TTC549 (cell line): ENCODE data around the gene ABHD14A.

Experiments used
- FAIRE-seq: peaks from 2 replicates; lab custom pipeline; 2012; peaks lifted over from hg19 to GRCh38; lab: Jason Lieb, UNC

ABHD14A gene

GRCh38 chr3:51941463-51941797, 33.4 kb upstream of the ABHD14A start:
- FAIRE-seq: no peak

- peak; percentile 98 for FAIRE-seq
These were observed 32.9 kb upstream of the ABHD14A start, which contains the start of the genes PARP3 and RRP9 for GRCh38 chr3:51941798-51942602. Gene PARP3 (plus strand): TSS chr3:51942363. CDS start chr3:51943356, 993 bp downstream. Gene RRP9 (minus strand): TSS chr3:51941904. CDS start chr3:51941867, 37 bp downstream.

- no peak for FAIRE-seq
These were observed 32.0 kb upstream of the ABHD14A start for GRCh38 chr3:51942603-51943450.

GRCh38 chr3:51943451-51944391, 31.1 kb upstream of the ABHD14A start:
- no peak for FAIRE-seq

GRCh38 chr3:51944451-51945021, 30.3 kb upstream of the ABHD14A start:
- FAIRE-seq: no peak

GRCh38 chr3:51945031-51945840, 29.6 kb upstream of the ABHD14A start:
- no peak for FAIRE-seq

GRCh38 chr3:51945926-51946705, 28.7 kb upstream of the ABHD14A start:
- no peak for FAIRE-seq

GRCh38 chr3:51946796-51947195, 28.1 kb upstream of the ABHD14A start:
- no peak for FAIRE-seq

GRCh38 chr3:51947215-51947900, 27.5 kb upstream of the ABHD14A start:
- no peak for FAIRE-seq

GRCh38 chr3:51948016-51948580, 26.8 kb upstream of the ABHD14A start:
- no peak for FAIRE-seq

GRCh38 chr3:51949121-51949520, 25.7 kb upstream of the ABHD14A start:
- FAIRE-seq: no peak

- no peak for FAIRE-seq
These were observed 24.0 kb upstream of the ABHD14A start for GRCh38 chr3:51950899-51951298.

- FAIRE-seq: no peak
These were observed 21.4 kb upstream of the ABHD14A start for GRCh38 chr3:51953445-51953844.

GRCh38 chr3:51954105-51954504, 20.8 kb upstream of the ABHD14A start:
- FAIRE-seq: no peak

- FAIRE-seq: no peak
These were observed 20.2 kb upstream of the ABHD14A start for GRCh38 chr3:51954713-51955112.

GRCh38 chr3:51955175-51955892, 19.5 kb upstream of the ABHD14A start, which contains the start of gene GPR62:
Gene GPR62 (plus strand): TSS chr3:51955381. CDS start chr3:51955653, 272 bp downstream.
- no peak for FAIRE-seq

- FAIRE-seq: no peak
These were observed 18.7 kb upstream of the ABHD14A start for GRCh38 chr3:51955893-51956770.
